ENCODE data around the gene TRIM28.

GRCh38 chr19:58551577-58552471, 8.0 kb downstream of the TRIM28 start:
- TF ChIP-seq ATF3 (IDR thresholded peaks at IDR 0.05) (no peak), CTCF (IDR thresholded peaks at IDR 0.05; ENCODE audit: low read depth, low read length, missing input control) (no peak), JUND (IDR thresholded peaks at IDR 0.05) (no peak), RXRA (IDR thresholded peaks at IDR 0.05) (no peak), YY1 (IDR thresholded peaks at IDR 0.05) (no peak), REST (IDR thresholded peaks at IDR 0.05) (no peak), TAF1 (conservative IDR thresholded peaks at IDR 0.05) (no peak)
